HEK293 (cell line): ENCODE measurements around the gene TSPAN9.

Experiments used
- BCL11A ChIP-seq: fragments of 450-650 bp; formaldehyde crosslinking; IDR thresholded peaks from 2 replicates; pipeline ENCODE4 v1.5.1; 2016; ENCODE audit warnings: low read depth, missing biosample characterization, missing genetic modification characterization
- TCF7L2 ChIP-seq: IDR thresholded peaks from 2 replicates; pipeline ENCODE4 v1.6.1; 2011; ENCODE audit warnings: low read depth, mild to moderate bottlenecking, inconsistent platforms, low read length, moderate library complexity, borderline replicate concordance
- ZBTB8A ChIP-seq: fragments of 450-650 bp; formaldehyde crosslinking; IDR thresholded peaks from 2 replicates; pipeline ENCODE4 v1.5.1; 2016; ENCODE audit warnings: missing biosample characterization, missing genetic modification characterization
- ZNF335 ChIP-seq: fragments of 450-650 bp; formaldehyde crosslinking; conservative IDR thresholded peaks from 2 replicates; pipeline ENCODE4 v1.5.1; 2016; ENCODE audit warnings: missing biosample characterization, missing genetic modification characterization
- TF ChIP-seq, protein P1 (sequence below): fragments of 450-650 bp; formaldehyde crosslinking; IDR thresholded peaks from 2 replicates; pipeline ENCODE4 v1.5.0; 2017; ENCODE audit warnings: missing biosample characterization, missing genetic modification characterization, borderline replicate concordance
- TF ChIP-seq, protein P2 (sequence below): fragments of 450-650 bp; formaldehyde crosslinking; IDR thresholded peaks from 2 replicates; pipeline ENCODE4 v1.5.1; 2016; ENCODE audit warnings: missing biosample characterization, missing genetic modification characterization
- TF ChIP-seq, protein P3 (sequence below): fragments of 450-650 bp; formaldehyde crosslinking; IDR thresholded peaks from 2 replicates; pipeline ENCODE4 v1.5.1; 2016; ENCODE audit warnings: missing biosample characterization, missing genetic modification characterization

DNA sequence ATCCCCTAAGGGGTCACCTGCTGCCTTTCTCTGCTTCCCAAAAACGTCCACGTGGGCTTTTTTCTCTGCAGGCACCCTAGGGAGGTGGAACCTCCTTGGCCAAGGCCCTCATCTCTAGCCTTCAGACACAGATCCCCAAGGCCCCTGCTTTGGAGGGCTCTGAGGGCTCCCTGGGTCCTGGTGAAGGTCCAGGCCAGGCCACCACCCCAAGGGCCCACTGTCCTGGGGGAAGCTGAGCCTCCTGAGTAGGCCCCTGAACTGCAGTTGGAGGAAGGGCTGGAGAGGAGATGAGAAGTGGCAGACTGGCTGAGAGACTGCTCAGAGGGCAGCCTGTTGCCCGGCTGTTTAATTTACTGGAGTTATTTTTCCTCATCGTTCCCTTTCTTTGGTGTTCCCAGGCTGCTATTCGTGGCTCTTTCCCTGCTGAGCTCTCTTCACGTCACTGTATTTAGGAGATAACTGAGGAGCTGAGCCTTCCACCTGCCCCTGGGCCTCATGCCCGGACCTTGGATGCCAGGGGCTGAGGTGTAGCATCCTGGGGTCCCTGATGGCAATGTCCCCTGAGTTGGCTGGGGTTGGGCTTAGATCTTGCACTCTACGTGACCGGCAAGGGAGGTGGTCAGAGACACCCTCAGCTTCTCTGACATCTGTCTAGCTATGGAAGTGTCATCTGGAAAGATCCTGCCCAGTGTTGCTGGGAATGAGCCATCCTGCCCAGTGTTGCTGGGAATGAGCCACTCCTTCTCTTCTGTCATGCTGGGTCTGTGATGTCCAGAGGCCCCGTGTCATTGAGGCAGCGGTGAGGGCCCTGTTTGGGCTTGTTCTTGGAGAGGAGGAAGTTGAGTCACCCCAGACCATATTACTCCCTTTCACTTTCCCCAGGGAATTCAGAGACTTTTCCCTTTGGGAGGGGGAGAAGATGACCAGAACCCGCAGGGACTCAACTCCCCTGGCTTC lies 139.8 kb downstream of the TSPAN9 start:
- TF ChIP-seq TCF7L2 (no peak), BCL11A (no peak), ZNF335 (tag by site-specific recombination) (no peak), ZBTB8A (tag by site-specific recombination) (no peak)
- TF ChIP-seq, protein P1, sequence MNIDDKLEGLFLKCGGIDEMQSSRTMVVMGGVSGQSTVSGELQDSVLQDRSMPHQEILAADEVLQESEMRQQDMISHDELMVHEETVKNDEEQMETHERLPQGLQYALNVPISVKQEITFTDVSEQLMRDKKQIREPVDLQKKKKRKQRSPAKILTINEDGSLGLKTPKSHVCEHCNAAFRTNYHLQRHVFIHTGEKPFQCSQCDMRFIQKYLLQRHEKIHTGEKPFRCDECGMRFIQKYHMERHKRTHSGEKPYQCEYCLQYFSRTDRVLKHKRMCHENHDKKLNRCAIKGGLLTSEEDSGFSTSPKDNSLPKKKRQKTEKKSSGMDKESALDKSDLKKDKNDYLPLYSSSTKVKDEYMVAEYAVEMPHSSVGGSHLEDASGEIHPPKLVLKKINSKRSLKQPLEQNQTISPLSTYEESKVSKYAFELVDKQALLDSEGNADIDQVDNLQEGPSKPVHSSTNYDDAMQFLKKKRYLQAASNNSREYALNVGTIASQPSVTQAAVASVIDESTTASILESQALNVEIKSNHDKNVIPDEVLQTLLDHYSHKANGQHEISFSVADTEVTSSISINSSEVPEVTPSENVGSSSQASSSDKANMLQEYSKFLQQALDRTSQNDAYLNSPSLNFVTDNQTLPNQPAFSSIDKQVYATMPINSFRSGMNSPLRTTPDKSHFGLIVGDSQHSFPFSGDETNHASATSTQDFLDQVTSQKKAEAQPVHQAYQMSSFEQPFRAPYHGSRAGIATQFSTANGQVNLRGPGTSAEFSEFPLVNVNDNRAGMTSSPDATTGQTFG (tag by site-specific recombination): no peak
- TF ChIP-seq, protein P2, sequence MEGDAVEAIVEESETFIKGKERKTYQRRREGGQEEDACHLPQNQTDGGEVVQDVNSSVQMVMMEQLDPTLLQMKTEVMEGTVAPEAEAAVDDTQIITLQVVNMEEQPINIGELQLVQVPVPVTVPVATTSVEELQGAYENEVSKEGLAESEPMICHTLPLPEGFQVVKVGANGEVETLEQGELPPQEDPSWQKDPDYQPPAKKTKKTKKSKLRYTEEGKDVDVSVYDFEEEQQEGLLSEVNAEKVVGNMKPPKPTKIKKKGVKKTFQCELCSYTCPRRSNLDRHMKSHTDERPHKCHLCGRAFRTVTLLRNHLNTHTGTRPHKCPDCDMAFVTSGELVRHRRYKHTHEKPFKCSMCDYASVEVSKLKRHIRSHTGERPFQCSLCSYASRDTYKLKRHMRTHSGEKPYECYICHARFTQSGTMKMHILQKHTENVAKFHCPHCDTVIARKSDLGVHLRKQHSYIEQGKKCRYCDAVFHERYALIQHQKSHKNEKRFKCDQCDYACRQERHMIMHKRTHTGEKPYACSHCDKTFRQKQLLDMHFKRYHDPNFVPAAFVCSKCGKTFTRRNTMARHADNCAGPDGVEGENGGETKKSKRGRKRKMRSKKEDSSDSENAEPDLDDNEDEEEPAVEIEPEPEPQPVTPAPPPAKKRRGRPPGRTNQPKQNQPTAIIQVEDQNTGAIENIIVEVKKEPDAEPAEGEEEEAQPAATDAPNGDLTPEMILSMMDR: no peak
- TF ChIP-seq, protein P3, sequence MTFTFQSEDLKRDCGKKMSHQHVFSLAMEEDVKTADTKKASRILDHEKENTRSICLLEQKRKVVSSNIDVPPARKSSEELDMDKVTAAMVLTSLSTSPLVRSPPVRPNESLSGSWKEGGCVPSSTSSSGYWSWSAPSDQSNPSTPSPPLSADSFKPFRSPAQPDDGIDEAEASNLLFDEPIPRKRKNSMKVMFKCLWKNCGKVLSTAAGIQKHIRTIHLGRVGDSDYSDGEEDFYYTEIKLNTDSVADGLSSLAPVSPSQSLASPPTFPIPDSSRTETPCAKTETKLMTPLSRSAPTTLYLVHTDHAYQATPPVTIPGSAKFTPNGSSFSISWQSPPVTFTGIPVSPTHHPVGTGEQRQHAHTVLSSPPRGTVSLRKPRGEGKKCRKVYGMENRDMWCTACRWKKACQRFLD (tag by site-specific recombination): no peak
